Adipose tissue (tissue), 3 donors: Measurements from ENCODE around the gene DCAF11. TPM values are rescaled to one million over a fixed set of nuclear protein-coding genes. Genes with fewer than 3 reads are reported as not detected.

Experiments
- H3K27ac ChIP-seq: one replicate; pipeline ENCODE4 v1.5.1; 2013; ENCODE audit warnings: low read depth, low read length
- WGBS, 3 donors: extraction: QIAGEN DNeasy Blood & Tissue Kit; methylation state at CpG; one replicate each; pipeline ENCODE4 v1.1.7; 2013; 5-methylcytosine and 5-hydroxymethylcytosine counted together
- polyA plus RNA-seq, 3 donors: library from polyadenylated mRNA; stranded (reverse); fragments of 200-250 nt; gene quantifications; one replicate each; pipeline ENCODE4 v1.2.3, GENCODE V29; 2013
- donor health status: healthy with polysubstance abuse.
- donor health status: Bipolar disorder and iron deficiency.
- donor health status: healthy.

DCAF11 gene
- polyA plus RNA-seq, 3 donors: 27.7 to 65.1 (median 35.6) TPM

GRCh38 chr14:24145690-24146452 lies 31.3 kb downstream of the DCAF11 start:
- H3K27ac ChIP-seq: peak overlapping the region; percentile 51
- WGBS, 3 donors: 5 to 15% (median 12%) methylated on average over 9 of the region's 9 CpGs

DNA sequence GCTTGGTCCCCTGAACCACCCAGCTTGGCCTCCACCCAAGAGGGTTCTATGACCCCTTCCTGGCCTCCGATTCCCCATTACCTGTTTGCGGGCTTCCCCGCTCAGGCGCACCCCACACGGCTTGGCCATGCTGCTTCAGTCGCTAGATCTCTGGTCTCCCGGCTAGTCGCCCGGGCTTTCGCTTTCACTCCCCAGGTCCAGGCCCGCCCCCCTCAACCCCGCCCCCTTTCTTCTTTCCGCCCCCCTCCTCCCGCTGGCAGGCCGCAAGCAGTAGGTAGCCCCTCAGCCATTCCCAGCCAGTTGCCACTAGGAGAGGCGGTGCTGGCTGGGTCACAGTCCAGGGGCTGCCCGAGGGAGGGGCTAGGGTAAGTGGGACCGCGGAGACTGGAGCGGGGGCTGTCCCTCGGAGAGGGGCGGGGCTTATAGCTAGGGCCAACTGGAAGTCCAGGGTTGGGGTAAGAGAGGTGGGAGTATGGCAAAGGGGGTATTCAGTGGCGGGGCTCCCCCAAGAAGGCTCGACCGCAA lies 31.9 kb downstream of the DCAF11 start, which contains the start of gene PSME2:
Gene PSME2, minus strand, starts transcription at position 158 of the 525 bp plus-strand sequence. Its CDS starts 29 bp downstream, at position 129.
- WGBS, 3 donors: 0 to 1% (median 1%) methylated on average over 25 of the region's 25 CpGs
- H3K27ac ChIP-seq: peak within 1 kb of the TSS; percentile 51

- H3K27ac ChIP-seq: peak within 1 kb of the TSS; percentile 51
- WGBS, 3 donors: 0 to 1% (median 1%) methylated on average over 42 to 57 of the region's 57 CpGs
Measured at GRCh38 chr14:24146978-24147760, 32.6 kb downstream of the DCAF11 start, which contains the start of gene RNF31. Gene RNF31, plus strand, starts transcription at chr14:24147498. Its CDS starts 201 bp downstream, at chr14:24147699.

DNA sequence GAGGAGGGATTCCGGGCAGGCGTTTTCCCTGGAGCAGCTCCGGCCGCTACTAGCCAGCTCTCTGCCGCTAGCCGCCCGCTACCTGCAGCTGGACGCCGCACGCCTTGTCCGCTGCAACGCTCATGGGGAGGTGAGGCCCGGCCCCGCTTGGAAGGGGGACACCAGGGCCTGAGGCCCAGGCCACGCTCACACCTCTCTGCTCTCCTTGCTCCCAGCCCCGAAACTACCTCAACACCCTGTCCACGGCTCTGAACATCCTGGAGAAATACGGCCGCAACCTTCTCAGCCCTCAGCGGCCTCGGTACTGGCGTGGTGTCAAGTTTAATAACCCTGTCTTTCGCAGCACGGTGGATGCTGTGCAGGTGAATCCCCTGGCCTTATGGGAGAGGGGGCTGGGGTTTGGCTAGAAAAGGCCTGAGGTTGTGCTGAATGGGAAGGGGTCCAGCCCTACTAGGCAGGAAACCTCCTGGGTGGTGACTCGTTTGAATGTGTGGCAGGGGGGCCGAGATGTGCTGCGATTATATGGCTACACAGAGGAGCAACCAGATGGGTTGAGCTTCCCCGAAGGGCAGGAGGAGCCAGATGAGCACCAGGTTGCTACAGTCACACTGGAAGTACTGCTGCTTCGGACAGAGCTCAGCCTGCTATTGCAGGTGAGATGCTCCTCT lies 33.3 kb downstream of the DCAF11 start:
- no peak overlapping the region for H3K27ac ChIP-seq
- 4 to 10% (median 5%) methylated on average over 29 of the region's 29 CpGs for WGBS, 3 donors

DNA sequence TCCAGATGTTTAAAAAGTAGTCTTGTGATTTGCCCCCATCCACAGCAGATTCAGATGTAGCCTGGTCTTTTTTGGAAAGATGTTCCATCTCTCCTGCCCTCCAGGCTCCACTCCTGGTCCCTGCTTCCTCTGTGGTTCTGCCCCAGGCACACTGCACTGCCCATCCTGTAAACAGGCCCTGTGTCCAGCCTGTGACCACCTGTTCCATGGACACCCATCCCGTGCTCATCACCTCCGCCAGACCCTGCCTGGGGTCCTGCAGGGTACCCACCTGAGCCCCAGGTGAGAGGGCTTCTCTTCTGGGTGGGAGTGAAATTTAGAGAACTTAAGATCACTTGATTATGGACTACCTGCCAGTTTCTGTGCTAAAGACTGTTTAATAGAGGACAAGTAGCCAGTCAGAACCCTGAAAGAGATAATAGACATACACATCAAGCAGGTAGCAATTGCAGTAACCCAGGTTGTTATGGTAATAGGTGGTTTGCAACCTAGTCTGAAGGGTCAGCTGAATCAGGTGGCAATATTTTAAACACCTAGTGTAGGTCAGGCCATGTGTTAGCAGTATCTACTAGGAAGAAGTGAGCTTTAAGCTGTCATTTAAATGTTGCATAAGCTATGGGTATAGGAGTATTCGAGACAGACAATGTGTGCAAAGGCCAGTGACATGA lies 34.9 kb downstream of the DCAF11 start:
- 92 to 97% (median 94%) methylated on average over 3 of the region's 3 CpGs for WGBS, 3 donors
- no peak overlapping the region for H3K27ac ChIP-seq

GRCh38 chr14:24150061-24150460 lies 35.5 kb downstream of the DCAF11 start:
- 89 to 91% (median 90%) methylated on average over 9 of the region's 9 CpGs for WGBS, 3 donors
- no peak overlapping the region for H3K27ac ChIP-seq

- WGBS, 3 donors: 90 to 97% (median 93%) methylated on average over 9 of the region's 9 CpGs
- no peak overlapping the region for H3K27ac ChIP-seq
Measured at GRCh38 chr14:24150567-24150966, 36.0 kb downstream of the DCAF11 start.

- H3K27ac ChIP-seq: no peak overlapping the region
Measured at GRCh38 chr14:24150993-24151392, 36.4 kb downstream of the DCAF11 start.

GRCh38 chr14:24151404-24152080 lies 37.0 kb downstream of the DCAF11 start:
- 93 to 96% (median 94%) methylated on average over 16 of the region's 16 CpGs for WGBS, 3 donors
- H3K27ac ChIP-seq: no peak overlapping the region

More at GRCh38 chr14:24150993-24151392, 36.4 kb downstream of the DCAF11 start:
- WGBS, 3 donors: 78 to 88% (median 87%) methylated on average over 9 of the region's 9 CpGs

DNA sequence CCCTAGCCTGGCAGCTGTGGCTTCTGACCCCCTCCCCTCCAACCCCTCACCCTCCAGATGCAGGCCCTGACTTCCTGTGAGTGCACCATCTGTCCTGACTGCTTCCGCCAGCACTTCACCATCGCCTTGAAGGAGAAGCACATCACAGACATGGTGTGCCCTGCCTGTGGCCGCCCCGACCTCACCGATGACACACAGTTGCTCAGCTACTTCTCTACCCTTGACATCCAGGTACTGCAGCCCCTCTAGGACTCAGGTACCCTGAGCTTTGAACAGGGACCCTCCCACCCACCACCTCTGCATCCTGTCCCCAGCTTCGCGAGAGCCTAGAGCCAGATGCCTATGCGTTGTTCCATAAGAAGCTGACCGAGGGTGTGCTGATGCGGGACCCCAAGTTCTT lies 40.5 kb downstream of the DCAF11 start:
- WGBS, 3 donors: 92 to 97% (median 94%) methylated on average over 10 of the region's 10 CpGs
- no peak overlapping the region for H3K27ac ChIP-seq

DNA sequence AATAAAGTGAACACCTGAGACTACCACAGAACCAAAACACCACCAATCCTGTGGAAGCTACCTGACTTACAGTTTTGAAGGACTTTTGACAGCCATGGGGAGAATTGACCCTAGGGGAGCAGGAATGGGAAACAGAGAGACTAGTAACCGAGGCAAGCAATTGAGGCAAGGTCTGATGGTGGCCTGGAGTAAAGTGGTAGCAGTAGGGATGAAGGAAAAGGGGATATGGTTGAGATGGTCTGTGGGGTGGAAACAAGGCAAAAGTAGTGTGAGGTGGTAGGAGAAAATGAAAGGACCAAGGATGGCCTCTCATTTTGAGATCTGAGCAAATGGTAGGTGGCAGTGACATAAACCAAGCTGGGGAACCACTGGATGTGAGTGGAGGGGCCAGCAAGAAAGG lies 42.3 kb downstream of the DCAF11 start:
- H3K27ac ChIP-seq: no peak overlapping the region
- WGBS, 3 donors: 85 to 97% (median 93%) methylated on average over 1 of the region's 1 CpG

DNA sequence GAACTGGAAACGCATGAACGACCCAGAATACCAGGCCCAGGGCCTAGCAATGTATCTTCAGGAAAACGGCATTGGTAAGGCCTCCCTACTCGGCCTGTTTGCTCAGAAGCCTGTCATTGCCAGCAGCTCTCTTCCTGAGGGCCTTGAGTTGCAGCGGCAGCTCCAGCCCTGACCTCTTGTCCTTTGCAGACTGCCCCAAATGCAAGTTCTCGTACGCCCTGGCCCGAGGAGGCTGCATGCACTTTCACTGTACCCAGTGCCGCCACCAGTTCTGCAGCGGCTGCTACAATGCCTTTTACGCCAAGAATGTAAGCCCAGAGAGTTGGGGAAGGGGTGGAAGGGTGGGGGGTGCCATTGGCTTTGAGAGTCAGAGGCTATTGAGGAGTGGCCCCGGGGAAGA lies 42.8 kb downstream of the DCAF11 start:
- WGBS, 3 donors: 90 to 94% (median 93%) methylated on average over 11 to 12 of the region's 12 CpGs
- no peak overlapping the region for H3K27ac ChIP-seq

DNA sequence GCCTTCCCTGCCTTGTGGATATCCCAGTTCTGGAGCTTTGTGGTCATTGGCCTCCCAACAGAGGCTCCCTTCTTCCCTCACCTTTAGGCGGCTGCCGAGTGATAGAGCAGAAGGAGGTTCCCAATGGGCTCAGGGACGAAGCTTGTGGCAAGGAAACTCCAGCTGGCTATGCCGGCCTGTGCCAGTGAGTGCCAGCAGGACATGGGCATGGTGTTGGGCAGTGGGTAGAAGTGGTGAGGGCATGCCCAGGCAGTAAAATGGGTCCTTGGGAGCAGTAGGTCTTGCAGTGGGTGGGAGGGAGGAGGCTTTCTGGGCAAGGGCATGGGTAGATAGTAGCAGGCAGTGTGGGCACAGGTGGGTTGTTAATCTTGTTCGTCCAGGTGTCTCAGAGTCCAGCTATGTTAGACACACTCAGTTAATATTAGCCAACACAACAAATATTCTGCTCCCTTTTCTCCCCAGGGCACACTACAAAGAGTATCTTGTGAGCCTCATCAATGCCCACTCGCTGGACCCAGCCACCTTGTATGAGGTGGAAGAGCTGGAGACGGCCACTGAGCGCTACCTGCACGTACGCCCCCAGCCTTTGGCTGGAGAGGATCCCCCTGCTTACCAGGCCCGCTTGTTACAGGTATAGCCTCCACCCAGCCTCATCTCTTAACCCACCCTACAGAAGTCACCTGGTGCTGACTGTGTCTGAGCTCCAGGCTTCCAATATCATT lies 45.4 kb downstream of the DCAF11 start:
- no peak overlapping the region for H3K27ac ChIP-seq
- 77 to 92% (median 86%) methylated on average over 11 of the region's 11 CpGs for WGBS, 3 donors

DNA sequence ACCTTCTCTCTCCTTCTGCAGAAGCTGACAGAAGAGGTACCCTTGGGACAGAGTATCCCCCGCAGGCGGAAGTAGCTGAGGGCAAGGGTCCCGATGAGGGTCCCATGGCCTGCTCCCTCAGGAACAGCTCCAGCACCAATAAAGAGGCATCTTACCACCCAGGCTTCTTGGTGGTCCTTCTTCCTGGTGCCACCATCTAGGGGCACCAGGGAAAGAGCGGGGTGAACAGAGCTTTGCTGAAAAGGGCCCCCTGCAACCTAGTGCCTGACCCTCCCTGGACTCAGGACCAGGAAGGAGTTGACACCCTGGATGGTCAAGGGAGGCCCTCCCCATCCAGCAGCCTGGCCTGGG lies 45.9 kb downstream of the DCAF11 start:
- WGBS, 3 donors: 89 to 96% (median 90%) methylated on average over 4 of the region's 4 CpGs
- H3K27ac ChIP-seq: no peak overlapping the region

DNA sequence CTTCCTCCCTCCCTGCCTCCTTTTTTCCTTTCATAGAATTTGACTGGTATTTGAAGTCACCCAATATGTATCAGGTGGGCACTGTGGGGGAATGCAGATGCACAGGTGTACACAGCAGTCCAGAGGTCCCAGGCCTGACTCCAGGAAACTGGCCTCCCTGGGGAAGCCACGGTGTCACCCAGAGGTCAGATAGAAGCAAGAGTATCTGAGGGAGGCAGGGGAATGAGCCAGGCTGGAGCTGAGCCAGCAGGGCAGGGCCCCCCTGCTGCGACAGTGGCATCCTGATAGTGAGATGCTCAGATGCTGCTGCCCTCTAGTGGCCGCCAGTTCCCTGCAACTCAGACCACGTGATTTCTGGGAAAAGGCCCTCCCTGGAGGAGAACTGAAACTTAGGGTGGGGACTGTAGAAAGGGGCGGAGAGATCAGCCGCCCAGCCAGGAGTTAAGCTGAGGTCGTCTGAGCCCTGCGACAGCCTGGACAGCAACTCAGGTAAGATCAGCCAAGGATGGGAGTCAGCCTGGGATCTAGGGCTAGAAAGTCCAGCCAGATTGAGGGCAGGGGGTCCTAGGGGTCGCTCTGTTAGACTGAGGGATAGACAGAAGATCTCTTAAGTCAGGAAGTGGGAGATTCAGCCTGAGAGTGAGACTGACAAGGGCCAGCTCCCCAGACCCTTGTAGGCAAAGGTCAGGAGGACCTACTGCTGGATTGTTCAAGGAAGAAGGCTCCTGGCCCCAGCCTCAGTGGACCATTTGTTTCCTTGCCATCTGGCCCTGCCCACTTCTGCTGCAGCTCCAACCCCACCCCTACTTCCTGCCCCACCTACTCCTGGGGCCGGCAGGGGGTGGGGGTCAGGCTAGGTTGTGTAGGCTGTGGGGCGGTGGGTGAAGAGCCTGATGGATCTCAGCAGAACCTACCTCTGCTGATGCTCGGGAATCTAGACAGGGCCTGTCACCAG lies 46.5 kb downstream of the DCAF11 start, which contains the start of gene IRF9:
Gene IRF9, plus strand, starts transcription at position 416 of the 955 bp plus-strand sequence. CDS start 880 bp downstream, outside the sequence.
- 0% methylated on average over 12 of the region's 12 CpGs for WGBS, 3 donors
- H3K27ac ChIP-seq: peak within 1 kb of the TSS; percentile 79

DNA sequence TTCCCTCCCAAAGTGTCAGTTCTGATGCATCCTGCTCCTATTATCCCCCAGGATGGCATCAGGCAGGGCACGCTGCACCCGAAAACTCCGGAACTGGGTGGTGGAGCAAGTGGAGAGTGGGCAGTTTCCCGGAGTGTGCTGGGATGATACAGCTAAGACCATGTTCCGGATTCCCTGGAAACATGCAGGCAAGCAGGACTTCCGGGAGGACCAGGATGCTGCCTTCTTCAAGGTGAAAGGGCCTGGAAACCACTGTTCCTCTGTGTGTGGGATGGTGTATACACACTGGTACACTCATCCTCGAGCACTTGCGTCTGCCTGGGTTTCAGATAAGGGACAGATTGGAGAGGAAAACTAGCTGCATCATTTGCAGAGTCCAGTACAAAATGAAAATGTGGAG lies 47.5 kb downstream of the DCAF11 start:
- 29 to 44% (median 44%) methylated on average over 8 of the region's 8 CpGs for WGBS, 3 donors
- H3K27ac ChIP-seq: no peak overlapping the region
